Heart right ventricle (tissue), 16 donors: ENCODE data around the gene PLPPR1. TPM values are rescaled to one million over a fixed set of nuclear protein-coding genes. Genes with fewer than 3 reads are reported as not detected.

Source experiments
- ATAC-seq, 8 donors: fragments of 200-7000 bp; cut with Tn5 transposase; one replicate each; pipeline ENCODE4 v1.9.1; 2020; ENCODE audit warnings: mild to moderate bottlenecking in 8 of 8, moderate library complexity in 8 of 8, moderate number of reproducible peaks in 1 of 8
- DNase-seq, 2 donors: peaks; one replicate each; pipeline ENCODE4 v3.0.0-alpha.2; 2020
- H3K27ac ChIP-seq, 10 donors: fragments of 200-600 bp; sonication (generic) in 2 of 10; one replicate each; pipeline versions ENCODE4 v1.5.0 to v1.8.0; 2020 to 2022; ENCODE audit warnings: mild to moderate bottlenecking in 3 of 10
- H3K27me3 ChIP-seq, 7 donors: fragments of 200-600 bp; one replicate each; pipeline ENCODE4 v1.8.0; 2021 to 2022; ENCODE audit warnings: mild to moderate bottlenecking in 2 of 7
- H3K36me3 ChIP-seq, 9 donors: fragments of 200-600 bp; sonication (generic) in 1 of 9; one replicate each; pipeline versions ENCODE4 v1.5.0 to v1.8.0; 2020 to 2022; ENCODE audit warnings: mild to moderate bottlenecking in 2 of 9
- H3K4me1 ChIP-seq, 9 donors: fragments of 200-600 bp; sonication (generic) in 1 of 9; one replicate each; pipeline versions ENCODE4 v1.5.0 to v1.8.0; 2020 to 2022; ENCODE audit warnings: mild to moderate bottlenecking in 4 of 9
- H3K4me3 ChIP-seq, 10 donors: fragments of 200-600 bp; sonication (generic) in 2 of 10; one replicate each; pipeline versions ENCODE4 v1.5.0 to v1.8.0; 2020 to 2022; ENCODE audit warnings: mild to moderate bottlenecking in 7 of 10, moderate library complexity in 2 of 10
- H3K9me3 ChIP-seq, 11 donors: fragments of 200-600 bp in 10 of 11; sonication (generic) in 2 of 11; one replicate each; pipeline versions ENCODE4 v1.5.0 to v1.8.0; 2013 to 2022; ENCODE audit warnings: mild to moderate bottlenecking in 2 of 11, control low read depth in 1 of 11, moderate library complexity in 1 of 11
- WGBS, 2 donors: extraction: QIAGEN DNeasy Blood & Tissue Kit; methylation state at CpG; one replicate each; pipeline ENCODE4 v1.1.7; 2013; ENCODE audit warnings: inconsistent platforms in 1 of 2; 5-methylcytosine and 5-hydroxymethylcytosine counted together
- intact Hi-C, 10 donors: fragments of 100-400 bp; cut with DNase I; formaldehyde crosslinking; loops; one replicate each; pipeline versions ENCODE4 v1.11.1 to v1.14.2; 2022
- polyA plus RNA-seq, 2 donors: library from polyadenylated mRNA; stranded (reverse); fragments of 200-250 nt; gene quantifications; one replicate each; pipeline ENCODE4 v1.2.3, GENCODE V29; 2013
- total RNA-seq, 10 donors: library from RNA; stranded (reverse); fragmentation: NEBNext Ultra II Directional in 3 of 10; extraction: Animal tissue kit (Norgen Biotek cat#: 25700) in 3 of 10; gene quantifications; one replicate each; pipeline versions ENCODE4 v1.2.1 to v1.2.4, GENCODE V29; 2021 to 2023
- TF ChIP-seq, protein P1 (sequence below), 9 donors: fragments of 200-600 bp; sonication (generic) in 2 of 9; IDR thresholded peaks; one replicate each; pipeline versions ENCODE4 v1.5.0 to v1.8.0; 2021 to 2022; ENCODE audit warnings: antibody characterized with exemption in 9 of 9, mild to moderate bottlenecking in 5 of 9, moderate library complexity in 1 of 9
- donor health status: Arrhythmogenic right ventricular cardiomyopathy.
- donor health status: ischemic (EF 13 %, LVEDD 7.1; RV severe dilation, severe dysfunction).
- donor health status: healthy with polysubstance abuse.
- donor health status: DM: no; HTN: yes; CAD: no.
- donor health status: DM: no; HTN: no; CAD: no.
- donor health status: ischemic (EF 25% LVEDD 6.9; RV normal size, moderate dysfunction).
- donor health status: ischemic (EF 25% LVEDD 5.7; RV mildly dilated, moderate dysfunction).
- donor health status: healthy.
- donor health status: DM: yes; HTN: yes; CAD: no.
- donor health status: Ischemic cardiomyopathy.
- donor health status: ischemic (EF 35%, LVEDD 5.7; RV mildly dilated, moderate dysfunction).
- donor health status: nonischemic (EF 11% LVEDD 7.7; RV severe dilation, severe dysfunction).
- donor health status: DM: yes; HTN: yes; CAD: no.
- donor health status: PGD.
- donor health status: ischemic (EF 29% LVEDD 5.4; RV normal size, mild dysfunction).
- donor health status: nonischemic (EF 23%, LVEDD 6.1; RV moderate dilation, normal function).

Gene PLPPR1
- total and polyA plus RNA-seq, 12 donors = not detected

DNA sequence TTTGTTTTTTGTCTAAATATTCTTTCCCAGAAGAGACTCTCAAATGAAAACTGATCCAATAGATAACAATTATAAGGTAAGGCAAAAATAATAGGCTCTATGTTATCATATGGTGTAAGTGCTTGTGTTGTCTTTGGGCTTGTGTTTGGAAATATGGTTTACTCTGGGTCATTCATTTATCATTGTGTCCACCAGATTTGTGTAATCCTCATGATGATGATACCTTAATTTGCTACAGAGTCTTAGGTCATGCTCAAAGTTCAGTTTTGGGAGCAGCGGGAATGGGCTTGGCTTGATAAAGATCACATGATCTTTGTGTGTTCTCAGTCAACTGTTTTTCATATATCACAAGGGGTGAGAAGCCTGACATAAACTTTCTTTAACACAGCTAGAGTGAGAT is 34.2 kb downstream of the PLPPR1 start:
- Histone ChIP-seq H3K27ac (no peak overlapping the region), H3K9me3 (no peaks in the 10 kb centered on the region), H3K4me3 (no peak overlapping the region), H3K36me3 (no peaks in the 10 kb centered on the region), H3K27me3 (peaks cover 0 to 7% (median 0%) of the 10 kb centered on the region in 7 donors), H3K4me1 (no peaks in the 10 kb centered on the region)
- intact Hi-C loops = no loop called here
- ATAC-seq (no peak), DNase-seq (no peak)
- WGBS, 2 donors = 92 to 97% methylated on average over 1 of the region's 1 CpG
- TF ChIP-seq, protein P1, sequence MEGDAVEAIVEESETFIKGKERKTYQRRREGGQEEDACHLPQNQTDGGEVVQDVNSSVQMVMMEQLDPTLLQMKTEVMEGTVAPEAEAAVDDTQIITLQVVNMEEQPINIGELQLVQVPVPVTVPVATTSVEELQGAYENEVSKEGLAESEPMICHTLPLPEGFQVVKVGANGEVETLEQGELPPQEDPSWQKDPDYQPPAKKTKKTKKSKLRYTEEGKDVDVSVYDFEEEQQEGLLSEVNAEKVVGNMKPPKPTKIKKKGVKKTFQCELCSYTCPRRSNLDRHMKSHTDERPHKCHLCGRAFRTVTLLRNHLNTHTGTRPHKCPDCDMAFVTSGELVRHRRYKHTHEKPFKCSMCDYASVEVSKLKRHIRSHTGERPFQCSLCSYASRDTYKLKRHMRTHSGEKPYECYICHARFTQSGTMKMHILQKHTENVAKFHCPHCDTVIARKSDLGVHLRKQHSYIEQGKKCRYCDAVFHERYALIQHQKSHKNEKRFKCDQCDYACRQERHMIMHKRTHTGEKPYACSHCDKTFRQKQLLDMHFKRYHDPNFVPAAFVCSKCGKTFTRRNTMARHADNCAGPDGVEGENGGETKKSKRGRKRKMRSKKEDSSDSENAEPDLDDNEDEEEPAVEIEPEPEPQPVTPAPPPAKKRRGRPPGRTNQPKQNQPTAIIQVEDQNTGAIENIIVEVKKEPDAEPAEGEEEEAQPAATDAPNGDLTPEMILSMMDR (IDR thresholded peaks at IDR 0.05) = no peak

DNA sequence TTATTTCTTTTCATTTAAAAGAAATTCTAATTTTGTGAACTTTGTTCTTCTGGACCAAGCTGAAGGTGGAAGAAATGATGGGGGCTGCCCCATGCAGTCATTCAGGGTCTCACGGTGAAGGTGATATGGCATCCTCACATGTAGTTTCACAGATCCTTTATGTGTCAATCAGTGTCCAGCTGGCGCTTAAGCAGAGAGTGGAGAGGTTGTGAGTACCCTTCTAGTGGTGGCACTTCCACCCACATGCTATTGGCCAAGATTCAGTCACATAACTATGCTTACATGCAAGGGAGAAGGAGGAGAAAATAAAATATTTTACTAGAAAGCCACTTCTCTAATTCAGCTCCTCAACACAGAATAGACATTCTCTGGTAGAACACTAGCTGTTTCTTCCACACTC is 34.7 kb downstream of the PLPPR1 start:
- ATAC-seq = no peak
- H3K36me3 ChIP-seq = no peaks in the 10 kb centered on the region
- TF ChIP-seq, protein P1 (IDR thresholded peaks at IDR 0.05) = no peak
- no peaks in the 10 kb centered on the region for H3K4me1 ChIP-seq
- peaks cover 0 to 7% (median 0%) of the 10 kb centered on the region in 7 donors for H3K27me3 ChIP-seq
- DNase-seq = no peak
- no peak overlapping the region for H3K4me3 ChIP-seq
- H3K27ac ChIP-seq = no peak overlapping the region
- WGBS, 2 donors = 44 to 86% methylated on average over 2 of the region's 2 CpGs
- no peaks in the 10 kb centered on the region for H3K9me3 ChIP-seq
- intact Hi-C loops = no loop called here

DNA sequence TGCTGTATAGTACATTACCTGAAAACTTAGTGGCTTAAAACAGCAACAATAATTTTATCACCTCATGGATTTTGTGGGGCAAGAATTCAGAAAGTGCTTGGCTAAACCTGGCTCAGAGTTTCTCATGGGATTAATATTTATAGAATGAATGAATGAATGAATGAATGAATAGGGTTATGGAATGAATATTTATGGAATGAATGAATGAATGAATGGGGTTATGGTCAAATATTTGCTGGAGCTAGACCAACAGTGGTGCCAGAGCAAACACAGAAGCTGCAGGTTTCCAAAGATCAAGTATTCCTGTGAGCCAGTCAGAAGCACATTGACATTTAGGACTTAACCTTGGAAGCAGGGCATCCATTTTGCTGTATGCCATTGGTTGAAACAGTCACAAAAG is 35.7 kb downstream of the PLPPR1 start:
- H3K4me3 ChIP-seq = no peak overlapping the region
- TF ChIP-seq, protein P1 (IDR thresholded peaks at IDR 0.05) = no peak
- no peaks in the 10 kb centered on the region for H3K9me3 ChIP-seq
- no peaks in the 10 kb centered on the region for H3K36me3 ChIP-seq
- DNase-seq (no peak), ATAC-seq (no peak)
- intact Hi-C loops = no loop called here
- no peaks in the 10 kb centered on the region for H3K4me1 ChIP-seq
- H3K27ac ChIP-seq = no peak overlapping the region
- peaks cover 0 to 7% (median 0%) of the 10 kb centered on the region in 7 donors for H3K27me3 ChIP-seq

DNA sequence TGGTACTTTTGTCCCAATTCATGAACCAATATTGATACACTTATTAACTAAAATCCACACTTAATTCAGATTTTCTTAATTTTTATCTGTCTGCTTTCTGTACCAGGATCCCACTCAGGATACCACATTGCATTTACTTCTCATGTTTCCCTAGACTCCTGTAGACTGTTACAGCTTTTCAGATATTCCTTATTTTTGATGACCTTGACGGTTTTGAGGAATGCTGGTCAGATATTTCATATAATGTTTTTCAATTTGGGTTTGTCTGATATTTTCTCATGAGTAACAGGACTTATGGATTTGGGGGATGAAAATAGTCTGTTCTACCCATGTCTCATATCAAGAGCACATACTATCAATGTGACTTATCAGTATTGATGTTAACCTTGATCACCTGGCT is 37.4 kb downstream of the PLPPR1 start:
- H3K9me3 ChIP-seq = no peaks in the 10 kb centered on the region
- peaks cover 0 to 7% (median 0%) of the 10 kb centered on the region in 7 donors for H3K27me3 ChIP-seq
- H3K4me1 ChIP-seq = no peaks in the 10 kb centered on the region
- intact Hi-C loops = no loop called here
- TF ChIP-seq, protein P1 (IDR thresholded peaks at IDR 0.05) = no peak
- H3K36me3 ChIP-seq = no peaks in the 10 kb centered on the region
- H3K4me3 ChIP-seq = no peak overlapping the region
- 39 to 79% methylated on average over 1 of the region's 1 CpG for WGBS, 2 donors
- H3K27ac ChIP-seq = no peak overlapping the region
- no peak for ATAC-seq
- DNase-seq = no peak

DNA sequence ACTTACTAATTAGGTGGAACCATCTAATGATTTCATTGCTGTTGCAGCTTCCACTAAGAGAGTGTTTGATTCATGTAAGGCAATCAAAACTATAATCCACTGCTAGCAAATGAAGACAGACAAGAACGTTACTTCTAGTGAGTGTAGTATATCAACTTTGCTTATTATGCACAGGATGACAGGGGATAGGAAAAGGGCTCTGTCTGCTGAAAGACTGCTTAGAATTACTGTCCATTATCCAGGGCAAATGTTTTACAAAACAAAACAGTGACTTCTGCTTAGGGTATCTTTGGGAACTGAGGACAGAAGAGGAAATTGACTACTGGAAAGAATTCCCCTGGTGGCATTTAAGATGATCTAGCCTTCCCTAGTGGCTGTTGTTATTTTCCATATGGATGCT is 40.2 kb downstream of the PLPPR1 start:
- Histone ChIP-seq H3K27me3 (no peaks in the 10 kb centered on the region), H3K9me3 (no peaks in the 10 kb centered on the region), H3K4me1 (no peaks in the 10 kb centered on the region), H3K4me3 (no peak overlapping the region), H3K36me3 (no peaks in the 10 kb centered on the region), H3K27ac (no peak overlapping the region)
- TF ChIP-seq, protein P1 (IDR thresholded peaks at IDR 0.05) = no peak
- intact Hi-C loops = no loop called here
- ATAC-seq (no peak), DNase-seq (no peak)
- 48 to 51% methylated on average over 1 of the region's 1 CpG for WGBS, 2 donors
